Prostate gland (tissue), 2 donors: ENCODE data around the gene PTPN23.

Source experiments
- CTCF ChIP-seq, 4 experiments: fragments of 200-600 bp in 2 of 4; fragments of 450-650 bp in 2 of 4; sonication (generic) in 2 of 4; IDR thresholded peaks; 1 replicate in 3 of 4; 2 replicates in 1 of 4; pipeline ENCODE4 v1.5.1; 2016 to 2019; ENCODE audit warnings: antibody characterized with exemption in 4 of 4, mild to moderate bottlenecking in 2 of 4, moderate library complexity in 2 of 4
- POLR2A ChIP-seq: fragments of 450-650 bp; IDR thresholded peaks from one replicate; pipeline ENCODE4 v1.6.1; 2016; ENCODE audit warnings: antibody characterized with exemption, mild to moderate bottlenecking

GRCh38 chr3:47433796-47434195 lies 53.0 kb downstream of the PTPN23 start:
- TF ChIP-seq CTCF (IDR thresholded peaks at IDR 0.05): no peak
- TF ChIP-seq POLR2A: no peak
